Lower leg skin (tissue), 4 donors: ENCODE measurements around the gene TMC4. TPM values are rescaled to one million over a fixed set of nuclear protein-coding genes. Genes with fewer than 3 reads are reported as not detected.
"Not testable (repeated sequence)": the region's sequence is repeated elsewhere in the genome, so short reads cannot be mapped to it uniquely, and the experiment has no call there.

ENCODE experiments used
- DNase-seq, 2 donors: peaks; one replicate each; pipeline ENCODE4 v3.0.0-alpha.2; 2019; ENCODE audit warnings: low spot score in 2 of 2
- H3K4me3 ChIP-seq: fragments of 200-600 bp; sonication (generic); 2 replicates; pipeline ENCODE4 v1.5.1; 2017; ENCODE audit warnings: mild to moderate bottlenecking, low read depth; ENCODE audit not compliant: poor library complexity, severe bottlenecking
- CTCF ChIP-seq, 3 donors: fragments of 450-650 bp; IDR thresholded peaks; one replicate each; pipeline ENCODE4 v1.5.1; 2016; ENCODE audit warnings: antibody characterized with exemption in 3 of 3, mild to moderate bottlenecking in 3 of 3, moderate library complexity in 2 of 3
- POLR2A ChIP-seq, 2 donors: fragments of 450-650 bp; IDR thresholded peaks; one replicate each; pipeline ENCODE4 v1.6.1; 2016 to 2017; ENCODE audit warnings: antibody characterized with exemption in 2 of 2, mild to moderate bottlenecking in 1 of 2, moderate library complexity in 1 of 2
- WGBS, 2 donors: methylation state at CpG; one replicate each; pipeline ENCODE4 v1.1.5; 2018; 5-methylcytosine and 5-hydroxymethylcytosine counted together
- intact Hi-C: fragments of 100-400 bp; cut with DNase I; formaldehyde crosslinking; loops from one replicate; pipeline ENCODE4 v1.15.0; 2023; ENCODE audit warnings: low total_unique reads
- total RNA-seq, 4 donors: library from RNA; depleted of rRNA; stranded (reverse); fragments of >200 nt; gene quantifications; one replicate each; pipeline ENCODE4 v1.1.0, GENCODE V29; 2016

Gene TMC4
- total RNA-seq, 4 donors from 2014 or later, result 2.4 to 9.3 (median 6.3) TPM

GRCh38 chr19:54189145-54189734 lies 16.3 kb upstream of the TMC4 start, which contains the start of gene MBOAT7:
Gene MBOAT7, minus strand, starts transcription at chr19:54189580. Its CDS starts 1,072 bp downstream, at chr19:54188508.
- TF ChIP-seq CTCF (IDR thresholded peaks at IDR 0.05), result no peak
- TF ChIP-seq POLR2A (IDR thresholded peaks at IDR 0.05), result no peak
- DNase-seq, result no peak
- peak within 1 kb of the TSS; percentile 74 for H3K4me3 ChIP-seq
- intact Hi-C loops, result no loop called here
- WGBS, 2 donors, result 0 to 1% methylated on average over 23 to 28 of the region's 64 CpGs

DNA sequence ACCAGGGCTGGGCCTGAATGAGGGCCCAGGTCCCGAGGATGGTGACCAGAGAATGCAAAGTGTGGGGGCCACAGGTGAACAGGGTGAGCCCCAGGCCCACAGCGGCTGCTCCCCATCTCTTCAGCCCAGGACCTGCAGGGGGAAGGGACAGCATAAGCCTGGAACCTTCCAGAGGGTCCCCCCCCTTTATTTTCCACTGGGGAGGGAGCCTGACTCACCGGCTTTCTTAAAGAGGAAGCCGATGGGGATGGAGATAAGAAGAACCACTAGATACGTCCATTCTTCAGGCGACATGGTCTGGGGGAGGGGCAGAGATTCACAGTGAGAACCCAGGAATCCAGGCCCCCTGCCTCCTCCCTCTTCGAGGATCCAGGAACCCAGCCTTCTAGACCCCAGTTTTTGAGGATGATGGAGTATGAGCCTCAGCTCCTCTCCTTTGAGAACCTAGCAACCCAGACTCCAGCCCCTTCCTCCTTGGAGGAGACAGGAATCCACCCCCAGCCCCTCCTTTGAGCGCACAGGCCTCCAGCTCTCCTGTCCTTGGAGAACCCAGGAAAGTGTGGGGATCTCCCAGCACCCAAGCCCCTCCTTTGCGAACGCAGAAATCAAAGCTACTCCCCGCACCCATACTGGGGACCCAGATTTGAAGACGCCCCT lies 15.4 kb upstream of the TMC4 start:
- 18 to 27% methylated on average over 12 of the region's 12 CpGs for WGBS, 2 donors
- intact Hi-C loops, result no loop called here
- TF ChIP-seq POLR2A (IDR thresholded peaks at IDR 0.05) (no peak), CTCF (IDR thresholded peaks at IDR 0.05) (no peak)

DNA sequence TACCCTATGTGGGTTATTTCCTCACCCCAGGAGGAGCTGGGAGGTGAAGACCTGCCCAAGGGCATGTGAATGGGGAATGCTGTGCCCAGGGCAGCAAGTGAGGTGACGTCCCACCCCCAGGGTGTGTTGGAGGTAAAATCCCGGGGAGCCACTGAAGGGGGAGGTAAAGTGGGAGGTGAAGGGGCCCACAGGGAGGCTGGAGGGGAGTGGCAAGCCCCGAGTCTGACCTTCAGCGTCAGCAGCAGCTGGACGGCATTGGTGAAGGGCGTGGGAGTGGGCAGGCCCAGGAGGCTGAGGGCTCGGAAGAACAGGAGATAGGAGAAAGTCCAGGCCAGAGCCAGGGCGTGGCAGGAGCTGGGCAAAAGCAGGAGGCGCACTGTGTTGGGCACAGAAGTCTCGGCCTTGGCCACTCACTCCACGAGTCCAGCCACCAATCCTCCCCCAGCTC lies 14.0 kb upstream of the TMC4 start:
- TF ChIP-seq CTCF (IDR thresholded peaks at IDR 0.05) (no peak), POLR2A (IDR thresholded peaks at IDR 0.05) (no peak)
- no peak overlapping the region for H3K4me3 ChIP-seq
- WGBS, 2 donors, result 84 to 91% methylated on average over 11 of the region's 11 CpGs
- intact Hi-C loops, result no loop called here
- DNase-seq, result no peak

More for the DNA sequence above, 15.4 kb upstream of the TMC4 start:
- DNase-seq, result no peak
- H3K4me3 ChIP-seq, result peak overlapping the region; percentile 74

GRCh38 chr19:54186351-54186750 lies 13.4 kb upstream of the TMC4 start:
- TF ChIP-seq CTCF (IDR thresholded peaks at IDR 0.05) (no peak), POLR2A (IDR thresholded peaks at IDR 0.05) (no peak)
- H3K4me3 ChIP-seq, result no peak overlapping the region
- 91 to 96% methylated on average over 8 of the region's 8 CpGs for WGBS, 2 donors
- no peak for DNase-seq
- intact Hi-C loops, result no loop called here

GRCh38 chr19:54183431-54183830 lies 10.5 kb upstream of the TMC4 start:
- 90% methylated on average over 11 of the region's 11 CpGs for WGBS, 2 donors
- TF ChIP-seq POLR2A (IDR thresholded peaks at IDR 0.05) (no peak), CTCF (IDR thresholded peaks at IDR 0.05) (no peak)
- no peak overlapping the region for H3K4me3 ChIP-seq
- DNase-seq, result no peak
- intact Hi-C loops, result no loop called here

DNA sequence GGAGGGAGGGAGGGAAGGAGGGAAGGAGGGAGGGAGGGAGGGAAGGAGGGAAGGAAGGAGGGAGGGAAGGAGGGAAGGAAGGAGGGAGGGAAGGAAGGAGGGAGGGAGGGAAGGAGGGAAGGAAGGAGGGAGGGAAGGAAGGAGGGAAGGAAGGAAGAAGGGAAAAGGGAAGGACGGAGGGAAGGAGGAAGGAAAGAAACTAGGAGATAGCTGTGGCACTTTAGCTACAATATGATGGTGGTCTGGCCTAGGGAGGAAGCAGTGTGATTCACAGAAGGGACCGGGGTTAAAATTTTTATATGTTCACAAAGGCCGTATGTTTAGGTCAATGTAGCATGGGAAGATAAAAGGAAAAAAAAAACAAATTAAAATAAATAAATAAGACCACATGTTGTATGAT lies 8.9 kb upstream of the TMC4 start:
- H3K4me3 ChIP-seq, intact Hi-C loops, DNase-seq: not testable (repeated sequence)
- WGBS, 2 donors, result 91 to 98% methylated on average over 3 of the region's 3 CpGs
